Fibroblast of the aortic adventitia (primary cell): ENCODE results near the gene TLE4. TPM values are rescaled to one million over a fixed set of nuclear protein-coding genes. Genes with fewer than 3 reads are reported as not detected.

Source experiments
- DNase-seq: peaks from one replicate; pipeline ENCODE4 v3.0.0-alpha.2; 2010; ENCODE audit warnings: low read depth
- H3K4me3 ChIP-seq: 2 replicates; pipeline ENCODE4 v1.5.1; 2011; ENCODE audit warnings: low read depth, mild to moderate bottlenecking, control low read depth, low read length, moderate library complexity
- CTCF ChIP-seq: IDR thresholded peaks from 2 replicates; pipeline ENCODE4 v1.5.1; 2011; ENCODE audit warnings: mild to moderate bottlenecking, low read length, control low read depth, inconsistent platforms; ENCODE audit not compliant: insufficient read depth
- total RNA-seq: library from RNA; depleted of rRNA; stranded (reverse); fragments of >200 nt; gene quantifications from 2 replicates; pipeline ENCODE4 v1.2.3, GENCODE V29; 2012; ENCODE audit warnings: low replicate concordance

TLE4 gene
- 14.7 and 75.3 TPM in 2 replicates for total RNA-seq

GRCh38 chr9:79571309-79572031 lies at the start of gene TLE4:
Gene TLE4 (plus strand): TSS chr9:79571965. CDS start chr9:79572791, 826 bp downstream.
- peak; percentile 100 for DNase-seq
- no peak for TF ChIP-seq CTCF
- H3K4me3 ChIP-seq = peak within 1 kb of the TSS; percentile 80

- DNase-seq = no peak
- H3K4me3 ChIP-seq = no peak overlapping the region
- TF ChIP-seq CTCF = no peak
These were observed 49.0 kb upstream of the TLE4 start for GRCh38 chr9:79522793-79523192.

GRCh38 chr9:79524266-79524665 lies 47.5 kb upstream of the TLE4 start:
- no peak overlapping the region for H3K4me3 ChIP-seq
- DNase-seq = no peak
- TF ChIP-seq CTCF = no peak

GRCh38 chr9:79526149-79526672 lies 45.6 kb upstream of the TLE4 start:
- DNase-seq = no peak
- no peak overlapping the region for H3K4me3 ChIP-seq
- no peak for TF ChIP-seq CTCF

- DNase-seq = no peak
- no peak for TF ChIP-seq CTCF
- H3K4me3 ChIP-seq = no peak overlapping the region
These were observed 36.2 kb upstream of the TLE4 start for GRCh38 chr9:79535534-79535933.

GRCh38 chr9:79537838-79538237 lies 33.9 kb upstream of the TLE4 start:
- DNase-seq = no peak
- no peak overlapping the region for H3K4me3 ChIP-seq
- TF ChIP-seq CTCF = no peak
